ENCODE results near the gene LRRC14B. TPM values are rescaled to one million over a fixed set of nuclear protein-coding genes. Genes with fewer than 3 reads are reported as not detected.

LRRC14B gene
- polyA plus RNA-seq, 1 donor (not counting 4 experiments of a cell fraction or from before 2014, with no cell fraction given): not detected

DNA sequence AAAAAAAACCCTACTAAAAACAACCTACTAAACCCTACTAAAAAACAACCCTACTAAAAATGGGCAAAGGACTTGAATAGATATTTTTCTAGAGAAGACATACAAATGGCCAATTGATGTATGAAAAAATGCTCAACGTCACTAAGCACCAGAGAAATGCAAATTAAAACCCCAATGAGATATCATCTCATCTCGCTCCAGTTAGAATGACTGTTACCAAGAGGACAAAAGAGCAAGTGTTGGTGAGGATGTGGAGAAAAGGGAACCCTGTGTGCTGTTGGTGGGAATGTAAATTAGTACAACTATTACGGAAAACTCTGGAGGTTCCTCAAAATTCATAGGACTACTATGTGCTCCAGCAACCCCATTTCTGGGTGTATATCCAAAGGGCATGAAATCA lies 37.6 kb downstream of the LRRC14B start:
- Histone ChIP-seq H2AFZ (ENCODE audit: control insufficient read depth, low read length) (no peak overlapping the region), H3K9me3 (ENCODE audit: control insufficient read depth, low read depth, low read length) (no peaks in the 10 kb centered on the region), H3K79me2 (ENCODE audit: control insufficient read depth, insufficient read depth, low read length) (peaks cover 26% of the 10 kb centered on the region), H4K20me1 (ENCODE audit: control insufficient read depth, extremely low read depth, insufficient read depth, low read length) (no peaks in the 10 kb centered on the region), H3K9me1 (ENCODE audit: control insufficient read depth, extremely low read depth, insufficient read depth, low read length) (no peaks in the 10 kb centered on the region), H3K27me3 (ENCODE audit: control insufficient read depth, extremely low read depth, insufficient read depth, low read length) (no peaks in the 10 kb centered on the region), H3K36me3 (ENCODE audit: control insufficient read depth in 2 of 2, extremely low read depth in 1 of 2, insufficient read depth in 2 of 2, low read length in 2 of 2) (peaks cover 28 to 39% of the 10 kb centered on the region in 2 experiments), H3K27ac (ENCODE audit: control insufficient read depth, insufficient read depth, low read length) (no peak overlapping the region), H3K4me2 (ENCODE audit: control insufficient read depth, extremely low read depth, insufficient read depth, low read depth, low read length) (no peak overlapping the region), H3K4me3 (ENCODE audit: control insufficient read depth in 2 of 3, extremely low read depth in 1 of 3, insufficient read depth in 2 of 3, low read depth in 1 of 3, low read length in 3 of 3) (no peak overlapping the region), H3K4me1 (ENCODE audit: control insufficient read depth, extremely low read depth, insufficient read depth, low read length) (no peaks in the 10 kb centered on the region), H3K9ac (ENCODE audit: control insufficient read depth, extremely low read depth, insufficient read depth, low read length) (no peak overlapping the region)
- dilution Hi-C loops (cut with MboI; ENCODE audit: extremely low pct_ligation_motif_present, low sequenced_read_pairs): no loop called here
- DNase-seq (ENCODE audit: low read depth, low spot score) (no peak), FAIRE-seq (no peak)
- no peak for TF ChIP-seq EZH2 (IDR thresholded peaks at IDR 0.05; ENCODE audit: low read length)
- TF ChIP-seq, protein P1, sequence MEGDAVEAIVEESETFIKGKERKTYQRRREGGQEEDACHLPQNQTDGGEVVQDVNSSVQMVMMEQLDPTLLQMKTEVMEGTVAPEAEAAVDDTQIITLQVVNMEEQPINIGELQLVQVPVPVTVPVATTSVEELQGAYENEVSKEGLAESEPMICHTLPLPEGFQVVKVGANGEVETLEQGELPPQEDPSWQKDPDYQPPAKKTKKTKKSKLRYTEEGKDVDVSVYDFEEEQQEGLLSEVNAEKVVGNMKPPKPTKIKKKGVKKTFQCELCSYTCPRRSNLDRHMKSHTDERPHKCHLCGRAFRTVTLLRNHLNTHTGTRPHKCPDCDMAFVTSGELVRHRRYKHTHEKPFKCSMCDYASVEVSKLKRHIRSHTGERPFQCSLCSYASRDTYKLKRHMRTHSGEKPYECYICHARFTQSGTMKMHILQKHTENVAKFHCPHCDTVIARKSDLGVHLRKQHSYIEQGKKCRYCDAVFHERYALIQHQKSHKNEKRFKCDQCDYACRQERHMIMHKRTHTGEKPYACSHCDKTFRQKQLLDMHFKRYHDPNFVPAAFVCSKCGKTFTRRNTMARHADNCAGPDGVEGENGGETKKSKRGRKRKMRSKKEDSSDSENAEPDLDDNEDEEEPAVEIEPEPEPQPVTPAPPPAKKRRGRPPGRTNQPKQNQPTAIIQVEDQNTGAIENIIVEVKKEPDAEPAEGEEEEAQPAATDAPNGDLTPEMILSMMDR (optimal IDR thresholded peaks at IDR 0.05 in 1 of 3, IDR thresholded peaks at IDR 0.05 in 1 of 3, conservative IDR thresholded peaks at IDR 0.05 in 1 of 3; ENCODE audit: extremely low read depth in 1 of 3, insufficient read depth in 2 of 3, low read length in 3 of 3): no peak

DNA sequence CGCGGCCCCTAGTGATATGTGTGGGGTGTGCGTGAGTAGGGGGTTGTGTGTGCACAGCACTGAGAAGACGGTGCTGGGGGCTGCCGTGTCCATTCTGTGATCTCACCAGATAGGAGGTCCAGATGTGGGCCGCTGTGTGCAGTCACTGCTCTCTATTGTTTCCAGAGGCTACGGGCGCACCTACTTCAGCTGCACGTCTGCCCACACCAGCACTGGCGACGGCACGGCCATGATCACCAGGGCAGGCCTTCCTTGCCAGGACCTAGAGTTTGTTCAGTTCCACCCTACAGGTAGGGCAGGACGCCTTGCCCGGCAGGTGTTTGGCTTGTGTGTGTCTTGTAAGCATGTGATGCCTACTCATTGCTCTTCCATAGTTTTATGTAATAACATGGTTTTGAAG lies 39.4 kb downstream of the LRRC14B start:
- FAIRE-seq: no peak
- dilution Hi-C loops (cut with MboI; ENCODE audit: extremely low pct_ligation_motif_present, low sequenced_read_pairs): no loop called here

More for the DNA sequence above, 39.4 kb downstream of the LRRC14B start:
- H3K9me1 ChIP-seq (ENCODE audit: control insufficient read depth, extremely low read depth, insufficient read depth, low read length): no peaks in the 10 kb centered on the region
- H4K20me1 ChIP-seq (ENCODE audit: control insufficient read depth, extremely low read depth, insufficient read depth, low read length): no peaks in the 10 kb centered on the region
- H3K4me1 ChIP-seq (ENCODE audit: control insufficient read depth, extremely low read depth, insufficient read depth, low read length): no peaks in the 10 kb centered on the region
- peaks cover 12% of the 10 kb centered on the region for H3K79me2 ChIP-seq (ENCODE audit: control insufficient read depth, insufficient read depth, low read length)
- peaks cover 30 to 37% of the 10 kb centered on the region in 2 experiments for H3K36me3 ChIP-seq (ENCODE audit: control insufficient read depth in 2 of 2, extremely low read depth in 1 of 2, insufficient read depth in 2 of 2, low read length in 2 of 2)
- no peak overlapping the region for H2AFZ ChIP-seq (ENCODE audit: control insufficient read depth, low read length)
- no peak for TF ChIP-seq EZH2 (IDR thresholded peaks at IDR 0.05; ENCODE audit: low read length)
- TF ChIP-seq, protein P1 (optimal IDR thresholded peaks at IDR 0.05 in 1 of 3, IDR thresholded peaks at IDR 0.05 in 1 of 3, conservative IDR thresholded peaks at IDR 0.05 in 1 of 3; ENCODE audit: extremely low read depth in 1 of 3, insufficient read depth in 2 of 3, low read length in 3 of 3): no peak
- H3K27ac ChIP-seq (ENCODE audit: control insufficient read depth, insufficient read depth, low read length): no peak overlapping the region
- H3K9ac ChIP-seq (ENCODE audit: control insufficient read depth, extremely low read depth, insufficient read depth, low read length): no peak overlapping the region
- no peak for DNase-seq (ENCODE audit: low read depth, low spot score)
- H3K4me2 ChIP-seq (ENCODE audit: control insufficient read depth, extremely low read depth, insufficient read depth, low read depth, low read length): no peak overlapping the region
- H3K9me3 ChIP-seq (ENCODE audit: control insufficient read depth, low read depth, low read length): no peaks in the 10 kb centered on the region
- no peaks in the 10 kb centered on the region for H3K27me3 ChIP-seq (ENCODE audit: control insufficient read depth, extremely low read depth, insufficient read depth, low read length)
- H3K4me3 ChIP-seq (ENCODE audit: control insufficient read depth in 2 of 3, extremely low read depth in 1 of 3, insufficient read depth in 2 of 3, low read depth in 1 of 3, low read length in 3 of 3): no peak overlapping the region
